HepG2 (cell line): Measurements from ENCODE around the gene SPATA33. TPM values are rescaled to one million over a fixed set of nuclear protein-coding genes. Genes with fewer than 3 reads are reported as not detected.

Experiments used
- AFF4 ChIP-seq: sonication (generic); formaldehyde crosslinking; IDR thresholded peaks from 2 replicates; pipeline ENCODE4 v1.4.0; 2020; ENCODE audit warnings: missing genetic modification reagents
- BCL3 ChIP-seq: sonication (generic); formaldehyde crosslinking; IDR thresholded peaks from 2 replicates; pipeline ENCODE4 v1.5.1; 2020; ENCODE audit warnings: mild to moderate bottlenecking, missing genetic modification reagents, moderate library complexity
- CHD2 ChIP-seq: IDR thresholded peaks from 2 replicates; pipeline ENCODE4 v1.6.1; 2011; ENCODE audit warnings: low read depth, low read length, improper control_type of control experiment
- DRAP1 ChIP-seq: IDR thresholded peaks from 2 replicates; pipeline ENCODE4 v1.6.1; 2016; ENCODE audit warnings: missing genetic modification reagents, missing compliant biosample characterization
- HHEX ChIP-seq: IDR thresholded peaks from 2 replicates; pipeline ENCODE4 v1.6.1; 2016; ENCODE audit warnings: control low read depth
- HOXA3 ChIP-seq: sonication (generic); formaldehyde crosslinking; IDR thresholded peaks from 2 replicates; pipeline ENCODE4 v1.5.0; 2020; ENCODE audit warnings: missing genetic modification reagents
- IRF2 ChIP-seq: IDR thresholded peaks from 2 replicates; pipeline ENCODE4 v1.6.1; 2018; ENCODE audit warnings: missing genetic modification reagents, missing compliant biosample characterization
- JUN ChIP-seq: sonication (generic); formaldehyde crosslinking; IDR thresholded peaks from 2 replicates; pipeline ENCODE4 v1.4.0; 2020; ENCODE audit warnings: mild to moderate bottlenecking, missing genetic modification reagents
- KDM1A ChIP-seq: IDR thresholded peaks from 2 replicates; pipeline ENCODE4 v1.6.1; 2016; ENCODE audit warnings: missing compliant biosample characterization
- NFIC ChIP-seq: IDR thresholded peaks from 2 replicates; pipeline ENCODE4 v1.6.1; 2012; ENCODE audit warnings: mild to moderate bottlenecking, low read length, inconsistent platforms
- NR1H2 ChIP-seq: sonication (generic); formaldehyde crosslinking; IDR thresholded peaks from 2 replicates; pipeline ENCODE4 v1.8.1; 2022; ENCODE audit warnings: low read depth, missing genetic modification reagents, borderline replicate concordance
- PHF5A ChIP-seq: IDR thresholded peaks from one replicate; pipeline ENCODE4 v1.6.1; 2018; ENCODE audit warnings: low read depth, missing genetic modification reagents; ENCODE audit not compliant: unreplicated experiment
- PTBP1 ChIP-seq: fragments of 200-400 bp; formaldehyde crosslinking; IDR thresholded peaks from 2 replicates; pipeline ENCODE4 v1.6.1; 2018; ENCODE audit warnings: low read length, low read depth; ENCODE audit not compliant: poor library complexity, severe bottlenecking
- SP1 ChIP-seq, 2 experiments: fragments of 450-650 bp in 1 of 2; sonication (generic) in 1 of 2; formaldehyde crosslinking in 1 of 2; IDR thresholded peaks; 2 replicates each; pipeline versions ENCODE4 v1.4.0 to v1.6.1; 2016 to 2020; ENCODE audit warnings: missing genetic modification reagents in 1 of 2
- ZBTB43 ChIP-seq: sonication (generic); formaldehyde crosslinking; conservative IDR thresholded peaks from 2 replicates; pipeline ENCODE4 v1.4.0; 2020; ENCODE audit warnings: missing genetic modification reagents
- ZFP41 ChIP-seq: sonication (generic); formaldehyde crosslinking; IDR thresholded peaks from 2 replicates; pipeline ENCODE4 v1.4.0; 2020; ENCODE audit warnings: mild to moderate bottlenecking, missing genetic modification reagents, borderline replicate concordance
- ZNF225 ChIP-seq: sonication (generic); formaldehyde crosslinking; IDR thresholded peaks from 2 replicates; pipeline ENCODE4 v1.4.0; 2020; ENCODE audit warnings: mild to moderate bottlenecking, missing genetic modification reagents
- ZNF335 ChIP-seq: sonication (generic); formaldehyde crosslinking; IDR thresholded peaks from 2 replicates; pipeline ENCODE4 v1.4.0; 2020; ENCODE audit warnings: missing genetic modification reagents
- ZNF557 ChIP-seq: sonication (generic); formaldehyde crosslinking; IDR thresholded peaks from 2 replicates; pipeline ENCODE4 v1.4.0; 2020; ENCODE audit warnings: missing genetic modification reagents
- ZNF558 ChIP-seq: sonication (generic); formaldehyde crosslinking; IDR thresholded peaks from 2 replicates; pipeline ENCODE4 v1.9.0; 2022; ENCODE audit warnings: mild to moderate bottlenecking, missing genetic modification reagents, borderline replicate concordance
- ZNF577 ChIP-seq: sonication (generic); formaldehyde crosslinking; IDR thresholded peaks from 2 replicates; pipeline ENCODE4 v1.4.0; 2020; ENCODE audit warnings: mild to moderate bottlenecking, low read depth, missing genetic modification reagents, borderline replicate concordance
- ZNF747 ChIP-seq: sonication (generic); formaldehyde crosslinking; IDR thresholded peaks from 2 replicates; pipeline ENCODE4 v1.8.1; 2023; ENCODE audit warnings: missing genetic modification reagents, mild to moderate bottlenecking, borderline replicate concordance
- ZSCAN25 ChIP-seq: sonication (generic); formaldehyde crosslinking; IDR thresholded peaks from 2 replicates; pipeline ENCODE4 v1.8.0; 2022; ENCODE audit warnings: mild to moderate bottlenecking, missing genetic modification reagents
- ZSCAN9 ChIP-seq: IDR thresholded peaks from 2 replicates; pipeline ENCODE4 v1.6.1; 2016; ENCODE audit warnings: borderline replicate concordance
- polyA plus RNA-seq, 8 experiments: library from polyadenylated mRNA; depleted of rRNA in 3 of 8; stranded (reverse) in 7 of 8; unstranded in 1 of 8; fragments of >200 nt; fragmentation: Illumina TruSeq in 4 of 8; extraction: Trizol in 4 of 8; gene quantifications; 2 replicates each; pipeline versions ENCODE4 v1.2.1 to v1.2.3, GENCODE V29; 2011 to 2016; ENCODE audit warnings: low read depth in 4 of 8, missing spikeins in 1 of 8, mixed read lengths in 1 of 8; ENCODE audit not compliant: insufficient read depth in 1 of 8
- total RNA-seq, 5 experiments: library from RNA; depleted of rRNA; stranded (reverse); fragments of >200 nt; fragmentation: Illumina TruSeq; extraction: Trizol; gene quantifications; 2 replicates each; pipeline ENCODE4 v1.2.3, GENCODE V29; 2016; ENCODE audit warnings: low read depth in 1 of 5

Gene SPATA33
- total and polyA plus RNA-seq, 2 of the 13 experiments (the other 11 are each of a cell fraction or from before 2014, with no cell fraction given): 5.7 to 11.0 TPM

- TF ChIP-seq ZNF557: no peak
- TF ChIP-seq NFIC: no peak
- TF ChIP-seq DRAP1: no peak; the same call in none of the 2 replicates
- TF ChIP-seq ZNF747 (CRISPR knock-in tag): no peak
- peak; percentile 26; the same call in 1 of the 2 replicates for TF ChIP-seq ZNF558 (CRISPR knock-in tag)
- no peak; the same call in 1 of the 2 replicates for TF ChIP-seq AFF4 (CRISPR knock-in tag)
- no peak for TF ChIP-seq HHEX (CRISPR knock-in tag)
- TF ChIP-seq IRF2 (CRISPR knock-in tag): peak; percentile 80
- peak; percentile 37; the same call in 1 of the 2 replicates for TF ChIP-seq JUN
- no peak; the same call in 1 of the 2 replicates for TF ChIP-seq ZBTB43
- peak; percentile 73 for TF ChIP-seq PHF5A (CRISPR knock-in tag)
- TF ChIP-seq ZFP41 (CRISPR knock-in tag): peak; percentile 64; the same call in 1 of the 2 replicates
- peak; percentile 88 for TF ChIP-seq HOXA3 (CRISPR knock-in tag)
- TF ChIP-seq ZNF335 (CRISPR knock-in tag): peak; percentile 49
- peak; percentile 97 for TF ChIP-seq BCL3
- peak; percentile 75; the same call in 1 of the 2 replicates for TF ChIP-seq ZSCAN25 (CRISPR knock-in tag)
- 0 out of 2 replicates have a peak, but pooled peaks have one; percentile 47 for TF ChIP-seq NR1H2
- TF ChIP-seq ZSCAN9: peak; percentile 41; the same call in 1 of the 2 replicates
- TF ChIP-seq CHD2: peak; percentile 96
- TF ChIP-seq PTBP1: no peak
- TF ChIP-seq SP1 (IDR thresholded peaks at IDR 0.05): no peak
- TF ChIP-seq SP1 (CRISPR knock-in tag; IDR thresholded peaks at IDR 0.05): 0 out of 2 replicates have a peak, but pooled peaks have one; percentile 71
- TF ChIP-seq ZNF577 (CRISPR knock-in tag): no peak
- TF ChIP-seq KDM1A (CRISPR knock-in tag): no peak
- no peak for TF ChIP-seq ZNF225 (CRISPR knock-in tag)
These were observed at the start of gene SPATA33, which contains the start of gene CHMP1A (continued) for GRCh38 chr16:89657442-89658220.
